GM12801 (cell line): ENCODE data around the gene PCSK4.

Experiments used
- TF ChIP-seq, protein P1 (sequence below): IDR thresholded peaks from one replicate; pipeline ENCODE4 v1.5.1; 2011; ENCODE audit warnings: control low read depth; ENCODE audit not compliant: insufficient read length; ENCODE audit errors: extremely low read depth

PCSK4 gene

DNA sequence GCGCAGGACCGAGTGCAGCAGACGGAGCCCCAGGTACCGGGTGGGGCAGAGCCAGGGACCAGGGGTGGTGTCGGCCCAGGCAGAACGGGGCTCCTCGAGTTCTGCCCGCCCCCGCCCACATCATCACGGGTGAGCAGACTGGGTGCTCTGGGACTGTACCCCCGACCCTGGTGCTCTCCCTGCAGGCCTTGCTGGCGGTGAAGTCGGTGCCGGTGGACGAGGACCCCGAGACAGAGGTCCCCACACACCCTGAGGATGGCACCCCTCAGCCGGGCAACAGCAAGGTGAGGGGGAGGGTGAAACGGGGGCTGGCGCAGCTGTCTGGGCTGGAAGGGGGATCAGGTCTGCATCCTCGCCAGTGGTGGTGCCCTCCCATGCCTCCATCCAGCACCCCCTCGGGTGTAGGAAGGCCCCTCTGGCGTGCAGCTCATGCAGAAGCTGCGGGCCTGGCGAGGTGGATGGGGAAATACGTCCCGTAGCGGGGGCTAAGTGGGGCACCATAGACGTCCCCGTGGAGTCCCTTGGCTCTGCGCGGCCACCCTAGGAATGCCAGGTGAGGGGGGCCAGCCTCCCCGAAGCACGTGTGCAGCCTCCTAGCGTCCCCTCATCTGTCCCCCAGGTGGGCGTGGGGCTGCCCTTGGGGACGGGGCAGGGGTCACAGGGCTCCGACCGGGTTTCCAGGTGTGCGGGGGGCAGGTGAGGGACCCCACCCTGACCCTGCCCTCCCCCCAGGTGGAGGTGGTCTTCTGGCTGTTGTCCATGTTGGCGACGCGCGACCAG, 33.8 kb downstream of the PCSK4 start:
- TF ChIP-seq, protein P1, sequence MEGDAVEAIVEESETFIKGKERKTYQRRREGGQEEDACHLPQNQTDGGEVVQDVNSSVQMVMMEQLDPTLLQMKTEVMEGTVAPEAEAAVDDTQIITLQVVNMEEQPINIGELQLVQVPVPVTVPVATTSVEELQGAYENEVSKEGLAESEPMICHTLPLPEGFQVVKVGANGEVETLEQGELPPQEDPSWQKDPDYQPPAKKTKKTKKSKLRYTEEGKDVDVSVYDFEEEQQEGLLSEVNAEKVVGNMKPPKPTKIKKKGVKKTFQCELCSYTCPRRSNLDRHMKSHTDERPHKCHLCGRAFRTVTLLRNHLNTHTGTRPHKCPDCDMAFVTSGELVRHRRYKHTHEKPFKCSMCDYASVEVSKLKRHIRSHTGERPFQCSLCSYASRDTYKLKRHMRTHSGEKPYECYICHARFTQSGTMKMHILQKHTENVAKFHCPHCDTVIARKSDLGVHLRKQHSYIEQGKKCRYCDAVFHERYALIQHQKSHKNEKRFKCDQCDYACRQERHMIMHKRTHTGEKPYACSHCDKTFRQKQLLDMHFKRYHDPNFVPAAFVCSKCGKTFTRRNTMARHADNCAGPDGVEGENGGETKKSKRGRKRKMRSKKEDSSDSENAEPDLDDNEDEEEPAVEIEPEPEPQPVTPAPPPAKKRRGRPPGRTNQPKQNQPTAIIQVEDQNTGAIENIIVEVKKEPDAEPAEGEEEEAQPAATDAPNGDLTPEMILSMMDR, result no peak

GRCh38 chr19:1455336-1456120, 34.6 kb downstream of the PCSK4 start:
- TF ChIP-seq, protein P1, result no peak

DNA sequence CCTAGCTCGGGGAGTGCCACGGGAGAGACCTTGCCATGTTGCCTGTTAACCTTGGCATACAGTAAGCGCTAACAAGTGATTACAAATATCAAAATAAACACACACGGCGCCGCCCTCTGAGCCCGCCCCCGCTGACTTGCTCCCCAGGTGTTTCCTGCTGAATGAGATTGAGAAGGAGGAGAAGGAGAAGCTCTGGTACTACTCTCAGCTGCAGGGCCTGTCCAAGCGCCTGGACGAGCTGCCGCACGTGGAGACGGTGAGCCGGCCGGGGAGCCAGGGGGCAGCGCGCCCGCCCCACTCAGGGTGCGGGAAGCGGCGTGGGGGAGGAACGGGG, 35.2 kb downstream of the PCSK4 start:
- TF ChIP-seq, protein P1, result no peak

GRCh38 chr19:1453525-1454364, 36.4 kb downstream of the PCSK4 start:
- TF ChIP-seq, protein P1, result no peak

- TF ChIP-seq, protein P1, result no peak
These were observed 37.2 kb downstream of the PCSK4 start for GRCh38 chr19:1452802-1453524.

- TF ChIP-seq, protein P1, result no peak
These were observed 38.0 kb downstream of the PCSK4 start for GRCh38 chr19:1451916-1452801.
